Measurements from ENCODE around the gene PDE6D.
A peak's percentile ranks its signal among the peaks of the same experiment; 100 is the strongest.

The PDE6D gene

DNA sequence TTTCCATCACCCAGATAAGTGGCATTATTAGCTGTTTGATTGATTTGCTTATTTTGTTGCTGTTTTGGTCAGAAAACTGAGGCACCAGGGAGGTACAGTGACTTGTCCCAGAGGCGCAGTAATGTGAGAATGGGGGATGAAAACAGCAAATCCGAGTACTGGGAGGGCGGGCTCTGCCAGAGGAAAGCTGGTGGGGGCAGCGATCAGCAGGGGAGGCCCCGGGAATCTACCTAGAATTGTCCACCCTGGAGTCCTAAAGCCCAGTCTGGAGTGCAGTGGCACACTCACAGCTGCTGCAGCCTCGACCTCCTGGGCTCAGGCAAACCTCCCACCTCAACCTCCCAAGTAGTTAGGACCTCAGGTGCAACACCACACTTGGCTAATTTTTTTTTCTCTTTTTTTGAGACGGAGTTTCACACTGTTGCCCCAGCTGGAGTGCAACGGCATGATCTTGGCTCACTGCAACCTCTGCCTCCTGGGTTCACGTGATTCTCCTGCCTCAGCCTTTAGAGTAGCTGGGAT is 89.8 kb downstream of the PDE6D start:
- peaks cover 8% of the 10 kb centered on the region for H3K4me1 ChIP-seq (ENCODE audit: control insufficient read depth, low read depth, low read length)
- no peaks in the 10 kb centered on the region for H3K36me3 ChIP-seq (ENCODE audit: control insufficient read depth, low read depth, low read length)
- H3K9me3 ChIP-seq (ENCODE audit: control insufficient read depth, low read depth, low read length) = no peaks in the 10 kb centered on the region
- no peaks in the 10 kb centered on the region for H3K27me3 ChIP-seq (ENCODE audit: control insufficient read depth, insufficient read depth, low read length)
- no peak overlapping the region for H3K27ac ChIP-seq (ENCODE audit: low read length)
- H3K4me3 ChIP-seq (ENCODE audit: low read length) = no peak overlapping the region
- H3K9ac ChIP-seq (ENCODE audit: low read length) = no peak overlapping the region

DNA sequence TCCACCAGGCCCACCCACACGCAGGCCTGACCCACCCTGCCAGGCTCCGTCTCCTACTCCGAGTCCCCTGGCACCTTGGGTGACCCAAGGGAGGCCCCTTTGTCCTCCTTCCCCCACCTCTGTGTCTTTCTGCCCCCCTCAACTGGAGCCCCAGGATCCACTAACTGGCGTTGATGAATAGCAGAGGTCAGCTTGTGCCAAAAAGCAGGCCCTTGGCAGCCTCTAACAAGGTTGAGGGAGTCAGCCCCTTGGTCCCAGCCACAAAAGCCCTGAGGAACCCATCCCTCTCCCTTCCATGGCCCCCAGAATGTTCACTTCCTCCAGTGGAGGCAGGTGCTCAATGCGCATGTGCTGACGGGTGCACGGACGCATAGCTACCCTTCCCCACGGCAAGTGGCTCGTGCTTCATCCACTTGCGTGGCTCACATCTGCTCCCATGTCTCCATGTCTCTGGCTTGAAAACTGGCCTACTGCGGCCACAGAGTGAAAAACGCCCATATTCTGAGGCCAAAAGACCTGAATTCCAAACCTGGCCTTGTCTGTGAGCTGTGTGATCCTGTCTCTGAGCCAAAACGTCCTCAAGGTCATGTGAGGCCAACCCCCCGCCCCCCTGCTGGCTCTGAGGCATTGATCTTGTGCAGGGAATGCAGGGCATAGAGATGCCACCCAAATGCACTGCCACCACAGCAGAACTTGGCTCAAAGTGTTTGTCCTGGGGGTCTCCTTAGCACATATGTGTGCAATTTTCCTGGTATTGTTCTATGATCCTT is 91.8 kb downstream of the PDE6D start:
- Histone ChIP-seq H3K9ac (ENCODE audit: low read length) (no peak overlapping the region), H3K4me3 (ENCODE audit: low read length) (no peak overlapping the region), H3K27me3 (ENCODE audit: control insufficient read depth, insufficient read depth, low read length) (no peaks in the 10 kb centered on the region), H3K36me3 (ENCODE audit: control insufficient read depth, low read depth, low read length) (no peaks in the 10 kb centered on the region), H3K4me1 (ENCODE audit: control insufficient read depth, low read depth, low read length) (peaks cover 11% of the 10 kb centered on the region), H3K27ac (ENCODE audit: low read length) (no peak overlapping the region), H3K9me3 (ENCODE audit: control insufficient read depth, low read depth, low read length) (no peaks in the 10 kb centered on the region)

GRCh38 chr2:231688719-231689118 is 92.4 kb downstream of the PDE6D start:
- no peaks in the 10 kb centered on the region for H3K36me3 ChIP-seq (ENCODE audit: control insufficient read depth, low read depth, low read length)
- H3K4me1 ChIP-seq (ENCODE audit: control insufficient read depth, low read depth, low read length) = peaks cover 11% of the 10 kb centered on the region
- H3K9ac ChIP-seq (ENCODE audit: low read length) = no peak overlapping the region

DNA sequence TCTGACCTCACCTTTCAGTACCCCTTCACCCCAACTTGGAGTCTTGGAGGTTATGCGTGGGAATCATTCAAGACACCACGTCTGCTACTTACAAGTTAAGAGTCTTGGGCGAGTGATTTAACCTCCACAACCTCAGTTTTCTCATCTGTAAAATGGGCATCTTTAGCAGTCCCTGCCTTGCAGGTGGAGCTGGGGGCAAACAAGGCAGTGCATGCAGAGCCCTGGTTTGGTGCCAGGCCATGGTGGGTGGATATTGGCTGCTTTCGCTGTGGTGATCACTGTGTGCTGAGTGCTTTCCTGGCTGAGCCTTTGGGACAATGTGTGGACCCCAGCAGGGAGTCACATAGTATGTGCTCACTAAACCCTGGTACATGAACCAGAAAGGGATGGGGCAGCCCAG is 93.1 kb downstream of the PDE6D start:
- Histone ChIP-seq H3K27me3 (ENCODE audit: control insufficient read depth, insufficient read depth, low read length) (no peaks in the 10 kb centered on the region), H3K4me3 (ENCODE audit: low read length) (peak overlapping the region; percentile 71), H3K4me1 (ENCODE audit: control insufficient read depth, low read depth, low read length) (peaks cover 11% of the 10 kb centered on the region), H3K9me3 (ENCODE audit: control insufficient read depth, low read depth, low read length) (no peaks in the 10 kb centered on the region), H3K36me3 (ENCODE audit: control insufficient read depth, low read depth, low read length) (no peaks in the 10 kb centered on the region), H3K27ac (ENCODE audit: low read length) (no peak overlapping the region), H3K9ac (ENCODE audit: low read length) (peak overlapping the region; percentile 83)

More at GRCh38 chr2:231688719-231689118, 92.4 kb downstream of the PDE6D start:
- H3K9me3 ChIP-seq (ENCODE audit: control insufficient read depth, low read depth, low read length) = no peaks in the 10 kb centered on the region
- H3K27ac ChIP-seq (ENCODE audit: low read length) = no peak overlapping the region
- H3K4me3 ChIP-seq (ENCODE audit: low read length) = no peak overlapping the region
- H3K27me3 ChIP-seq (ENCODE audit: control insufficient read depth, insufficient read depth, low read length) = no peaks in the 10 kb centered on the region

DNA sequence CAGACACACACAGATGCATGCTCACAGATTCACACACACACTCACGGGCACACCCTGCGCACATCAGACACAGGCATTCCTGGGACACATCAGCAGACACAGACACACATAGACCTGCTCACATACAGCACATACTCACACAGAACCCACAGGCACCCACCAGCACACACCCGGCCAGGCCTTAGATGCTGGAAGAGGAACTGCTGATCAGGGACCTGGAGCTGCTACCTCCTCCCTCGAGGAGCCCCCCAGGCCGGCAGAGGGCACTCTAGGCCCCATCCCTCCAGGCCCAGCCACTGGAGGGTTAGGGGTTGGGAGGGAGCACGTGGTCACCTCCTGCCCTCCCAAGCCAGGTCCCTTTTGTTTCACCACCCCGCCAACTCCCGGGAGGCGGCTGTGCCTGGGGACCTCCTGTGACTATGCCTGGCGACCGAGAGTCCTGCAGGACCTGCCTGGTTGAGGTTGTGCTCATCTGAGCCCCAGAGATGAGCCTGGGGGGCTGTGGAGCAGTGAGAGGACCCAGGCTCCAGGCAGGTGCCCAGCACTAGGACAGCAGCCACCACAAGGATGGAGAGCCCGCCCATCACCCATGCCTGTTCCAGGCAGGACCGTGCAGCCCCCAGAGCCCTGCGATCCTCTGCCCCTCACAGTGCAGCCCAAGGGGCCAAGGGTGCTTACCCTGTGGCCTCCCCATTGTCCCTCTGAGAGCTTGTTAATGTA is 93.8 kb downstream of the PDE6D start:
- Histone ChIP-seq H3K27ac (ENCODE audit: low read length) (peak overlapping the region; percentile 87), H3K4me3 (ENCODE audit: low read length) (peak overlapping the region; percentile 71), H3K4me1 (ENCODE audit: control insufficient read depth, low read depth, low read length) (peaks cover 13% of the 10 kb centered on the region), H3K36me3 (ENCODE audit: control insufficient read depth, low read depth, low read length) (no peaks in the 10 kb centered on the region), H3K27me3 (ENCODE audit: control insufficient read depth, insufficient read depth, low read length) (no peaks in the 10 kb centered on the region), H3K9me3 (ENCODE audit: control insufficient read depth, low read depth, low read length) (no peaks in the 10 kb centered on the region), H3K9ac (ENCODE audit: low read length) (peak overlapping the region; percentile 83)

DNA sequence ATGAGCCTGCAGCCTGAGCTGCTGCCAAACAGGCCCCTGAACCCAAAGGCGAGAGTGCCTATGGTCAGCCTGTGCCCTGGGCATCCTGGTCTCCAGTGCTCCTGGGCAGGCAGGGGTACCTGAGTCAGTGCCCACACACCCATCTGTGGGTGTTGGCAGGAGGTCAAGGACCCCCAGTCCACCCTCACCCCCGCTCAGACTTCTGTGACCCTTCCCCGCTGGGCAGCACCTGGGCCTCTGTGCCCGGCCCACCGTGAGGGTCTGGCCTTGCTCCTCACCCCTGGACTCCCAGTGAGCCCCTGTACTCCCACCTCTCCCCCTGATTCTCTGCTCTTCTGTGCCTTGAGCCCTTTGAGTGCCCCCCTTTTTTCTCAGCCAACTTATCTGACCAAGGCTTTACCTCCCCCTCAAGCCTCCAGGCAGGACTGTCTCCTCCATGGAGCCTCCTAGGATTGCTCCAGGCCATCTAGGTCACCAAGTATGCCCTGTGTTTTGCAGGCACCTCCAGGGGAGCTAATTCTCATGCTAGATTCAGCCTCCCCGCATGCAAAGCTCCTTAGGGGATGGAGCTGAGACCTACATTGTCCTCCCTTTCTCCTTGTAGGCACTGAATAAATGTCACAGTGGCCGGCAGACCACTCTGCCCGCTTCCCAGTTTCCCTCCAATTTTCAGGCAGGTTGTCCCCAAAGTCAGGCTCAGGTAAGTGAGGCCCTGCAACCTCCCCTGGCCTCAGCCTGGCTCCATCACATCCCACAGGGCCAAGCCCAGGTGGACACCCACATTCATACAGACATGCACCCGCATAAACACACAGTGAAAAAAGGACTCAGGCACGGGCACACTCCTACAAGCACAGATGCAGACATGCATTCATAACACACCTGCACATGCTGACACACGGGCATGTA is 94.6 kb downstream of the PDE6D start:
- H3K4me3 ChIP-seq (ENCODE audit: low read length) = peak overlapping the region; percentile 71
- H3K9me3 ChIP-seq (ENCODE audit: control insufficient read depth, low read depth, low read length) = no peaks in the 10 kb centered on the region
- no peaks in the 10 kb centered on the region for H3K36me3 ChIP-seq (ENCODE audit: control insufficient read depth, low read depth, low read length)
- no peak overlapping the region for H3K27ac ChIP-seq (ENCODE audit: low read length)
- peaks cover 22% of the 10 kb centered on the region for H3K4me1 ChIP-seq (ENCODE audit: control insufficient read depth, low read depth, low read length)
- H3K9ac ChIP-seq (ENCODE audit: low read length) = no peak overlapping the region
- H3K27me3 ChIP-seq (ENCODE audit: control insufficient read depth, insufficient read depth, low read length) = no peaks in the 10 kb centered on the region

GRCh38 chr2:231685349-231686191 is 95.5 kb downstream of the PDE6D start:
- Histone ChIP-seq H3K4me3 (ENCODE audit: low read length) (peak overlapping the region; percentile 32), H3K9me3 (ENCODE audit: control insufficient read depth, low read depth, low read length) (no peaks in the 10 kb centered on the region), H3K27me3 (ENCODE audit: control insufficient read depth, insufficient read depth, low read length) (no peaks in the 10 kb centered on the region), H3K36me3 (ENCODE audit: control insufficient read depth, low read depth, low read length) (no peaks in the 10 kb centered on the region), H3K4me1 (ENCODE audit: control insufficient read depth, low read depth, low read length) (peaks cover 24% of the 10 kb centered on the region), H3K27ac (ENCODE audit: low read length) (no peak overlapping the region), H3K9ac (ENCODE audit: low read length) (no peak overlapping the region)

DNA sequence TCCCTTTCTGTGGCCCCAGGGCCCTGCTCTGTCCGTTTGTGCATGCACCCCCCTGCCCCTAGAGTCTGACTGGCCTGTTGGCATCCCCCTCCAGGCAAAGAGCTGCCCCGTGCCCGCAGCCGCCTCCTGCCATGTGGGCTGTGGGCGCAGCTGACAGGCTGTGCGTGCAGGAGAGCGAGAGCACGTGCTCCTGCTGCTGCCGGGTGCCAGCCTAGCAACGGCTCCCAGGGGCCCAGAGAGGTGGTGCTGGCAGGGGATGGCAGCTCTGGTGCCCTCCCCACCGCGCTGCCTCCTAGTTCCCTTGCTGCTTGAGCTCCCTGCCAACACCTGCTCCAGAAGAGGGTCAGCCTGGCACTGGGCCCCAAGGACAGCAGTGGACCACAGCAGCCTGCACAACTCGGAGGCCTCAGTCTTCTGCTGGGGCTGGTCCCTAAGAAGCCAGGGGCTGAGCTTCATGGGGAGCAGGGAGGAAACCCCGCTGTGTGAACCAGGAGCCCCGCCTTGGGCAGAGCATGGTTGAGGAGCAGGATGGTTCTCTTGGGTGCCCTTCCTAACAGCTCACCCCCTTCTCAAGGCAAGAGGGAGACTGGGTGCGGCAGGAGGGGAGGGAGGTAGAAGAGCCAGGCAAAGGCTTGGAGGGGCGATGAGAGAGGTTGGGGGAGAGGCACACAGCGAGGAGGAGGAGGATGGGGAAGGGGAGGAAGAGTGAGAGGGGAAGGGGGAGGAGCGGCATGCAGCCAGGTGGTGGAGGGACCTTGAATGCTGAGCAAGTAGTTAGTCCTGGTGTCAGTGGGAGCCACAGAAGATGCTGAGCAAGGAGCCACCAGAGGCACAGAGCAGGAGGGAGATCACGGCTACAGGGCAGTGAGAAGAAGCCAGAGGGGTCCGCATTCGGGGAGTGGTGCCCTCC is 96.5 kb downstream of the PDE6D start:
- Histone ChIP-seq H3K9me3 (ENCODE audit: control insufficient read depth, low read depth, low read length) (no peaks in the 10 kb centered on the region), H3K4me1 (ENCODE audit: control insufficient read depth, low read depth, low read length) (peaks cover 31% of the 10 kb centered on the region), H3K9ac (ENCODE audit: low read length) (no peak overlapping the region), H3K4me3 (ENCODE audit: low read length) (no peak overlapping the region), H3K27ac (ENCODE audit: low read length) (no peak overlapping the region), H3K27me3 (ENCODE audit: control insufficient read depth, insufficient read depth, low read length) (no peaks in the 10 kb centered on the region), H3K36me3 (ENCODE audit: control insufficient read depth, low read depth, low read length) (no peaks in the 10 kb centered on the region)

GRCh38 chr2:231683292-231684235 is 97.5 kb downstream of the PDE6D start:
- Histone ChIP-seq H3K4me3 (ENCODE audit: low read length) (no peak overlapping the region), H3K27me3 (ENCODE audit: control insufficient read depth, insufficient read depth, low read length) (no peaks in the 10 kb centered on the region), H3K27ac (ENCODE audit: low read length) (no peak overlapping the region), H3K36me3 (ENCODE audit: control insufficient read depth, low read depth, low read length) (no peaks in the 10 kb centered on the region), H3K9ac (ENCODE audit: low read length) (no peak overlapping the region), H3K9me3 (ENCODE audit: control insufficient read depth, low read depth, low read length) (no peaks in the 10 kb centered on the region), H3K4me1 (ENCODE audit: control insufficient read depth, low read depth, low read length) (peaks cover 31% of the 10 kb centered on the region)

Measured in iPS-18a (cell line).